Kidney epithelial cell (primary cell): ENCODE measurements around the gene AKR1B1. TPM values are rescaled to one million over a fixed set of nuclear protein-coding genes. Genes with fewer than 3 reads are reported as not detected.

ENCODE experiments used
- DNase-seq: peaks from one replicate; pipeline ENCODE4 v3.0.0-alpha.2; 2010; ENCODE audit warnings: low read depth
- H3K27me3 ChIP-seq: 2 replicates; pipeline ENCODE4 v1.6.0; 2011; ENCODE audit warnings: low read length; ENCODE audit not compliant: control insufficient read depth, insufficient read depth
- H3K36me3 ChIP-seq: 2 replicates; pipeline ENCODE4 v1.5.1; 2011; ENCODE audit warnings: low read length; ENCODE audit not compliant: control insufficient read depth, insufficient read depth
- H3K4me3 ChIP-seq: 2 replicates; pipeline ENCODE4 v1.5.1; 2011; ENCODE audit warnings: low read depth, mild to moderate bottlenecking, control low read depth, low read length
- CTCF ChIP-seq: IDR thresholded peaks from 2 replicates; pipeline ENCODE4 v1.5.1; 2011; ENCODE audit warnings: mild to moderate bottlenecking, moderate library complexity, low read length, control low read depth, inconsistent platforms; ENCODE audit not compliant: insufficient read depth, poor library complexity, severe bottlenecking
- total RNA-seq: library from RNA; depleted of rRNA; stranded (reverse); fragments of >200 nt; gene quantifications from 2 replicates; pipeline ENCODE4 v1.2.3, GENCODE V29; 2015

The AKR1B1 gene
- total RNA-seq, 1 donor from 2014 or later, result 80.0 TPM

- peak; percentile 60 for TF ChIP-seq CTCF
- Histone ChIP-seq H3K36me3 (no peaks in the 10 kb centered on the region), H3K4me3 (no peak overlapping the region), H3K27me3 (no peaks in the 10 kb centered on the region)
- DNase-seq, result no peak
Measured at GRCh38 chr7:134420424-134421125, 38.3 kb downstream of the AKR1B1 start.

GRCh38 chr7:134419875-134420274, 39.0 kb downstream of the AKR1B1 start:
- Histone ChIP-seq H3K4me3 (no peak overlapping the region), H3K36me3 (no peaks in the 10 kb centered on the region), H3K27me3 (no peaks in the 10 kb centered on the region)
- DNase-seq, result no peak
- TF ChIP-seq CTCF, result no peak

GRCh38 chr7:134419085-134419484, 39.8 kb downstream of the AKR1B1 start:
- Histone ChIP-seq H3K4me3 (no peak overlapping the region), H3K27me3 (no peaks in the 10 kb centered on the region), H3K36me3 (no peaks in the 10 kb centered on the region)
- no peak for DNase-seq
- no peak for TF ChIP-seq CTCF

DNA sequence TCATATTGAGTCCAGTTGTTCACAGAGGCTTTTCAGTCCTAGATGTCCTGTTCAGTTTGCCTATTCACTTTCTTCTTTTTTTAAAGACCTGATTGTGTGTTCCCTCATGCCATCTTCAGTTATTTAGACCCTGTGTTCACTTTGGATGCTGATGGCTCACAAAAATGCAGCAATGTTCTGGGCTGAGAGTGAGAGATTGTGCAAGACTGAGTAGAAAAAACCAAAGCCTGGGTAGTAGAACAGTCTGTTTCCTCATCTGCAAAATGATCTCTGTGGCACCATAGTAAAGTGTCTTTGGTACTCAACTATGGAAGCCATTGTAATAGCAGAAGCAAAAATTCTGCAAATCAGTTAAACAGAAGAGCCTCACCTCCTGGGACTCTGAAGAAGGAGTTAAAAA, 43.2 kb downstream of the AKR1B1 start:
- Histone ChIP-seq H3K4me3 (no peak overlapping the region), H3K27me3 (no peaks in the 10 kb centered on the region), H3K36me3 (no peaks in the 10 kb centered on the region)
- TF ChIP-seq CTCF, result no peak
- DNase-seq, result no peak

DNA sequence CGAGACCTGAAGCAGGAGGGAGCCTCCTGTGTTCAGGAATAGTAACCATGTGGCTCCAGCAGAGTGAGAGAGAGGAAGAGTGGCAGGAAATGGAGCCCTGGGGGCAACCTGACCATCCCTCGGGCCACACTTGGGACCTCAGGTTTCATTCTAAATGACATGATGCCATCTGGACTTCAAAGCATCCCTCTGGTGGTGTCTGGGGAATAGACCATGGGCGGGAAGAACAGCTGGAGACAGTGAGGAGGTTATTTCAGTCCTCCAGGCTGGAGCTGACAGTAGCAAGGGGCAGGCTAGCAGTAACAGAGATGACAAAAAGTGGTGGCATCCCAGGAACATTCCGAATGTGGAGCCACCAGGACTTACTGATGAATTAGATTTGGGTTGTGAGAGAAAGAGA, 44.8 kb downstream of the AKR1B1 start:
- DNase-seq, result no peak
- Histone ChIP-seq H3K4me3 (no peak overlapping the region), H3K27me3 (no peaks in the 10 kb centered on the region), H3K36me3 (no peaks in the 10 kb centered on the region)
- no peak for TF ChIP-seq CTCF

DNA sequence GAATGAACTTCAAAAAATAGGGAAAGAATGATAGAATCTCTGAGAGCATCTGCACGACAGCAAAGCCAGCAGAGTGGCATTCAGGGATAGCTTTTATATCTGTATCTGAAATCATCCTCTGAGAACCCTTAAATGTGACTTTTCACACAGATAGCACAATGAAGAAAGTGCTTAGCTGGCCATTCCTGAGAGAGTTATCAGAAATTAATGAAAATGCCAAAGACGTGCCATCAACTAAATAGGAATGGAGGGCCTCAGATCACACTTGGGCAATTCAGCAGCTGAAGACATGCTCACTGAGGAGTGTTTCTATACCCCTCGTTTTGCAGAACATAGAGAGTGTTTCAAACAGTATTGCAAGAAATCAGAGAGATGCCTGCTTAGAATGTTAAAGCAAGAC, 51.6 kb downstream of the AKR1B1 start:
- H3K27me3 ChIP-seq, result peaks cover 3% of the 10 kb centered on the region
- no peak for TF ChIP-seq CTCF
- no peak overlapping the region for H3K4me3 ChIP-seq
- no peaks in the 10 kb centered on the region for H3K36me3 ChIP-seq
- no peak for DNase-seq
